ENCODE measurements around the gene MFAP3L.
"Not testable (repeated sequence)": the region's sequence is repeated elsewhere in the genome, so short reads cannot be mapped to it uniquely, and the experiment has no call there.

Gene MFAP3L

GRCh38 chr4:170026253-170027021, at the start of gene MFAP3L:
Gene MFAP3L (minus strand): TSS chr4:170026395. CDS start chr4:170005877, 20,518 bp downstream.
- peak in 54 of 56 donors; percentile 42 to 91 (median 82) for DNase-seq

GRCh38 chr4:170071196-170071595, 45.0 kb upstream of the MFAP3L start:
- no peak for DNase-seq

- no peak for DNase-seq
Observed at GRCh38 chr4:170068438-170069128, 42.4 kb upstream of the MFAP3L start.

GRCh38 chr4:170059421-170059820, 33.2 kb upstream of the MFAP3L start:
- no peak for DNase-seq

GRCh38 chr4:170058826-170059225, 32.6 kb upstream of the MFAP3L start:
- DNase-seq = no peak

- no peak for DNase-seq
Observed at GRCh38 chr4:170057866-170058265, 31.7 kb upstream of the MFAP3L start.

GRCh38 chr4:170052919-170053318, 26.7 kb upstream of the MFAP3L start:
- DNase-seq = no peak

- no peak for DNase-seq
Observed at GRCh38 chr4:170051402-170051801, 25.2 kb upstream of the MFAP3L start.

GRCh38 chr4:170049766-170050165, 23.6 kb upstream of the MFAP3L start:
- peak in 8 of 56 donors; percentile 6 to 62 (median 12) for DNase-seq

- peak in 30 of 56 donors; percentile 1 to 84 (median 18) for DNase-seq
Observed at GRCh38 chr4:170047771-170048354, 21.7 kb upstream of the MFAP3L start.

- not testable (repeated sequence) for DNase-seq
Observed at GRCh38 chr4:170046156-170046555, 20.0 kb upstream of the MFAP3L start.

- DNase-seq = no peak
Observed at GRCh38 chr4:170040031-170040680, 14.0 kb upstream of the MFAP3L start.

- no peak for DNase-seq
Observed at GRCh38 chr4:170038769-170039168, 12.6 kb upstream of the MFAP3L start.

- DNase-seq = no peak
Observed at GRCh38 chr4:170038232-170038631, 12.0 kb upstream of the MFAP3L start.

GRCh38 chr4:170037481-170037880, 11.3 kb upstream of the MFAP3L start:
- DNase-seq = no peak

GRCh38 chr4:170035845-170036244, 9.7 kb upstream of the MFAP3L start:
- no peak for DNase-seq

GRCh38 chr4:170035231-170035630, 9.0 kb upstream of the MFAP3L start:
- no peak for DNase-seq

- DNase-seq = no peak
Observed at GRCh38 chr4:170033999-170034398, 7.8 kb upstream of the MFAP3L start.

GRCh38 chr4:170030121-170030520, 3.9 kb upstream of the MFAP3L start:
- no peak for DNase-seq

GRCh38 chr4:170027181-170027829, 1.1 kb upstream of the MFAP3L start:
- peak in 55 of 56 donors; percentile 52 to 95 (median 87) for DNase-seq

Data from nucleus accumbens (tissue), 56 donors.